Measurements from ENCODE around the gene TUBGCP2. TPM values are rescaled to one million over a fixed set of nuclear protein-coding genes. Genes with fewer than 3 reads are reported as not detected.

The TUBGCP2 gene
- total RNA-seq, 1 donor from 2014 or later: 35.8 TPM

Other genes starting within 250 kb of the TUBGCP2 start
- gene ADGRA1, start 220.9 kb downstream of the TUBGCP2 start, total RNA-seq: not detected
- 3.8 TPM for gene KNDC1, start 148.7 kb downstream of the TUBGCP2 start, total RNA-seq
- not detected for gene UTF1, start 78.7 kb downstream of the TUBGCP2 start, total RNA-seq
- 0.12 TPM for gene VENTX, start 71.0 kb downstream of the TUBGCP2 start, total RNA-seq
- 2.5 TPM for gene ADAM8, start 32.0 kb downstream of the TUBGCP2 start, total RNA-seq
- gene ZNF511, start within 50 bp of the TUBGCP2 start, total RNA-seq: 34.9 TPM
- gene CALY, start 28.0 kb upstream of the TUBGCP2 start, total RNA-seq: not detected
- not detected for gene PRAP1, start 38.5 kb upstream of the TUBGCP2 start, total RNA-seq
- 10.2 TPM for gene FUOM, start 49.1 kb upstream of the TUBGCP2 start, total RNA-seq
- 79.5 TPM for gene ECHS1, start 64.5 kb upstream of the TUBGCP2 start, total RNA-seq
- 11.3 TPM for gene PAOX, start 70.4 kb upstream of the TUBGCP2 start, total RNA-seq
- gene MTG1, start 85.3 kb upstream of the TUBGCP2 start, total RNA-seq: 35.2 TPM
- 0.12 TPM for gene SPRN, start 115.8 kb upstream of the TUBGCP2 start, total RNA-seq
- gene SCART1, start 145.1 kb upstream of the TUBGCP2 start, total RNA-seq: 0.56 TPM
- gene CYP2E1, start 218.5 kb upstream of the TUBGCP2 start, total RNA-seq: 10.6 TPM

All from esophagus mucosa (tissue), 1 donor.